IPS-NIHi7 (cell line): ENCODE results near the gene LANCL2.
A peak's percentile ranks its signal among the peaks of the same experiment; 100 is the strongest.
"Not testable (repeated sequence)": the region's sequence is repeated elsewhere in the genome, so short reads cannot be mapped to it uniquely, and the experiment has no call there.

Experiments used
- DNase-seq: peaks from one replicate; pipeline ENCODE4 v3.0.0; 2012; ENCODE audit warnings: mixed read lengths; ENCODE audit errors: extremely low spot score

Gene LANCL2

DNA sequence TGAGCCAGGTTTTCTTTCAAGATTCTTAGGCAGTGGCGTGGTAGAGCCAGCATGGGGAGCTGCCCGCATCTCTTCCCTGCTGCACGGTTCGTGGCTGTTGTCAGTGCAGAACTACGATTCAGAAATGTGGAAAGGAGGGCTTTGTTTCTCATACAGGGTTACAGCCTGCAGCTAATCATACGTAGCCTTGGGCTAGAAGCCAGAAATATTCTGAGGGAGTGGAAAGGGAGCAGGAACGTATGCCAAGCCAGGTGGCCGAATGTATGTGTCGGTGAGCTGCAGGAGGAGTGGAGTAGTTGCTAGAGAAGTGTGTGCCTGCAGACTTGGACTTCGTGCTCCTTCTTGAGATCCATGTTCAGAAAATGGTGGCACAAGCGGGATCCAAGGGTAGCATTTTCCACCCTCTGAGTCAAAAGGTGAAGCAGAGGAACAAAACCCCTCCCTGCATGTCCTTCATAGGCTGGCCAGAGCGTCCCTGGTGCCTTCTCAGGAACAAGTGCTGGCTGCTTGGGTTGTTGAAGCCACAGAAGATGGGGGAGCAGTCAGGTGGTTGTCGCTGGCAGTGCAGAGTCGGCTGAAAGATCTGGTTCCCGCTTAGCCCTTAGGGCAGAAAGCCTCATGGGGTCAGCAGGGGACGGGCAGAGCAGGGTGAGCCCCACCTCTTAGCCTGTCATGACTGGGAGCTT, 40.9 kb downstream of the LANCL2 start:
- DNase-seq = no peak

DNA sequence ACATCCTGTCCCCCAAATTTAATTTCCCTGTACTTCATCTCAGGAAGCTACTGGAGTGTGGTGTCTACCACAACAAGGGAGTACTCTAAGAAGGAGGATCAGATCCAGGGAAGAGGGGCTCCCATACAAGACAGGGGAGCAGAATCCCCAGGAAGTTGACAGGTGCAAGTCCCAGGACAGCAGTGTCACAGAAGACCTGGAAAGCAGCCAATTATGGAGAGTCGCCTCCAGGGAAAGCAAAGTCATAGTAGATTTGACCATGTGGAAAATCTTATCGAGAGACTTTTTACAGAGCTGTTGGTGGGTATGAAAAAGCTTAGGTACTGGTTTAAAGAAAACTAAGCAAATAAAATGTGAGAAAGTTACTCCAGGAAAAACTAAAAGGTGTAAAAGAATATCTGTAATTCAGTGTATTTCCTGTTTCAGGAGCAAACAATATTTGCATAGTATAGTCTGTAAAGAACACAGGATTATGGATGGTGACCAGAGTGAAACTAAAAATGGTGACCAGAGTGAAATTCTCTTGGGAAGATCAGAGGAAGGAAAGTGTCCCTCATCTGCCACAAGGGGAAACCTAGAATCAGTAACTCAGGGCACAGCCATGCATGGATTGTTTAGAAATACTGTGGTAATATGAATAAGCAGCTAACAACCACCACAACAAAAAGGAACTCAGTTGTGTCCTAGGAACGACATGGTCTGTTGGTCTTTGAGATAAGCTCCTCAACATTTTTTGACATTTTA, 44.5 kb downstream of the LANCL2 start:
- no peak for DNase-seq

DNA sequence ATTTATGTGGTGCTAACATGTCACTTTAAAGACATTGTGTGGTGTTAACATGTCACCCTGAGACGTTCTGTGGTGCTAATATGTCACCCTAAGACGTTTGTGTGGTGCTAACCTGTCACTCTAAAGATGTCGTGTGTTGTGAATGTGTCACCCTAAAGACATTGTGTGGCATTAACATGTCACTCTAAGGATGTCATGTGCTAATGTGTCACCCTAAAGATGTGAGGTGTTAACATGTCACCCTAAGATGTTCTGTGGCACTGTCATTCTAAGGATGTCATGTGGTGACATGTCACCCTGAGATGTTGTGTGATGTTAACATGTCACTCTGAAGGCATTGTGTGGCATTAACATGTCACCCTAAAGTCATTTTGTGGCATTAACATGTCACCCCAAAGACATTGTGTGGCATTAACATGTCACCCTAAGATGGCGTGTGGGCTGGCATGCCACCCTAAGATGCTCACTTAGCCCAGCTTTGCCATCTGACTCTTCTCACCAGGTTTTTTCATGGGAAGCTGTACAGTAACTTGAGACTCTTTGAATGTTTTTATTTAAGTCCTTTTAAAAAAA, 45.6 kb downstream of the LANCL2 start:
- no peak for DNase-seq

DNA sequence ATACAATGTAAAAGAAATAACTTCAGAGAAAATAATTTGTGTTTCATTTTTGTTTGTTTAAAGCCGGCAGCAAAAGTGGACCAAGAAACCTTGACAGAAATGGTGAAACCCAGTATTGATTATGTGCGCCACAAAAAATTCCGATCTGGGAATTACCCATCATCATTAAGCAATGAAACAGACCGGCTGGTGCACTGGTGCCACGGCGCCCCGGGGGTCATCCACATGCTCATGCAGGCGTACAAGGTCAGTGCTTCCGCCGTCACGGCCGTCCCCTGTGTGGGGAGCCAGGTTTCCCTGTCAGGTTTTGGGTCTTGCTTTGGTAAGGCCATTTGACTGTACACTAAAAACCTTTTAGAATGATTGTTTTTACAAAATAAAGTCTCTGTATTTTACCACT, 46.7 kb downstream of the LANCL2 start:
- no peak for DNase-seq

DNA sequence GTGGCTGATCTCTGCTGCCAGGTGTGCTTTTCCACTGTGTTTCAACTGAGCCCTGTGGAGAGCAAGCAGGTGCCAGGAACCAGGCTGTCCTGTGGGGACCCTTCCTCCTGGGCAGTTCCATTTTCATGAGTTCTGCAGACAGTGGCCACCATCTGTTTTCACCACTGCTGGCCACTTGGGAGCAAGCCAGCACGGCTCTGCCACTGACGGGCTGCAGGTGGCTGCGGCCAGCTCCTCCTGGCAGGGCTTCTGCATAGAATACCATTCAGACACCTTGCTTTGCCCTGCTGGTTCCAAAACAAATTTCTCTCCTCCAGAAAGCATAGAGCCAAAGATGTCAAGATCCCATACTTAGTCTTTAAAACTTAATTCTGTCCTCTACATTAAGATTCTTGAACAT, 48.3 kb downstream of the LANCL2 start:
- DNase-seq = no peak

DNA sequence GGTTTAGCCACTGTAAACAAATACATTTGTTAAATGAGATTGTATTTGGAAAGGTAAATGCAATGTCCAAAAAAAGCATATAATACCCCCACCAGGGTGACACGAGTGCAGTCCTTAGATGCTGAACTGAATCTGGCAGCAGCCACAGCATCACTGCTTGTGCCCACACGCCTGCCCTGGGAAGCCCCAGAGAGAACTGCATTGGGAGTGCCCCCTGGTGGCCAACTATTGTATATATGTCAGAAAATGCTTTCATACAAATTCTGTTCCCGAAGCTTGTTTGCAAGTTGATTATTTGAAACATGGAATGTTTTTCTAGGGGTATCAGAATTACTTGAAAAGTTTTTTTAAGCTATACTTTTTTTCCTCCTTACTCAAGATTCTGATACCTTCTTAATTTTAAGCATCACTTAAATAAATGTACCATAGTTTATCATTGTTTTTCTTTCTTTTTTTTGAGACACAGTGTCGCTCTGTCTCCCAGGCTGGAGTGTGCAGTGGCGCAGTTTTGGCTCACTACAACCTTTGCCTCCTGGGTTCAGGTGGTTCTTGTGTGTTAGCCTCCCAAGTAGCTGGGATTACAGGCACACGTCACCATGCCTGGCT, 50.1 kb downstream of the LANCL2 start:
- DNase-seq = peak; percentile 85

DNA sequence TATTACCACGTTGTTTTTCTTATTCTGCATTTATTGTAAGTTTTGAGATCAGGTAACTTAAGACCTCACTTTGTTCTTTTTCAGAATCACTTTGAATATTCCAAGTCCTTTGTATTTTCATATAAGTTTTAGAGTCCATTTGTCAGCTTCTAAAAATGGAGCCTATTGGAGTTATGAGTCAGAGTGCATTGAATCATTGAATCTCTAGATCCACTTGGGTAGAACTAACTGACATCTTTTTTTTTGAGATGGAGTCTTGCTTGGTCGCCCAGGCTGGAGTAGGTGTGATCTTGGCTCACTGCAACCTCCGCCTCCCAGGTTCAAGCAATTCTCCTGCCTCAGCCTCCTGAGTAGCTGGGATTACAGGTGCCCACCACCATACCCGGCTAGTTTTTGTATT, 52.3 kb downstream of the LANCL2 start:
- not testable (repeated sequence) for DNase-seq

DNA sequence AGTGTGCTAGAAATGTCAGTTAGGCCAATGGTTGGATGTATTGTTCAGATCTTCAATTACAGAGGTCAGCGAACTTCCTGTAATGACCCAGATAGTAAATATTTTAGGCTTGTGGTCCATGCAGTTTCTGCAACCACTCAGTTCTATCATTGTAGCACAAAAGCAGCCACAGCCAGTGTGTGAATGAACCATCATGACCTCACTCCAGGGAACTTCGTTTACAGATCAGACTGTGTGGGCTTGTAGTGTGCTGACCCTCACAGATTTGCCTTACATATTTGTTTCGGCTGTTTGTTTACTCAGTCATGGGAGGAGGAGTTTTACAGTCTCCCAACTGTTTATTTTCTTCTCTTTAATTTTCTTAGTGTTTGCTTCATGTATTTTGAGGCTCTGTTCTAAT, 55.4 kb downstream of the LANCL2 start:
- no peak for DNase-seq

DNA sequence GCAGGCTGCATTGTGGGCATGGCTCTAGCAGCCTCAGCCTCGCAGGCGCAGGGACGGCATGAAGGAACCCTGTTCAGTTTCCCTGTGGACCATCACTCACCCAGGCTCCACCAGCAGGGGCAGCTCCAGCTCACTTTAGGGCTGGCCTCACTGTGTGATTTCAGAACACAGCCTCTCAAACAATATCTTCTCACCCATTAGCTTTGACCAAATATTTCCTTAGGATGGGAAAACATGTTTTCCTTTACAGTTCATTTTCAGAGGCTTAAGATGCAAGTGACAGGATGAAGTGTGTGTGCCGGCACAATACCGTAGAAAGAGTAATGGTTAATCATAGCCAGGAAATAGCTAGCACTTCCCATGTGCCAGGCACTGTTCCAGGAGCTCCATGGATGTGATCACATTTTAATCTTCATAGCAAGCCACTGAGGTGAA, 58.2 kb downstream of the LANCL2 start:
- no peak for DNase-seq

DNA sequence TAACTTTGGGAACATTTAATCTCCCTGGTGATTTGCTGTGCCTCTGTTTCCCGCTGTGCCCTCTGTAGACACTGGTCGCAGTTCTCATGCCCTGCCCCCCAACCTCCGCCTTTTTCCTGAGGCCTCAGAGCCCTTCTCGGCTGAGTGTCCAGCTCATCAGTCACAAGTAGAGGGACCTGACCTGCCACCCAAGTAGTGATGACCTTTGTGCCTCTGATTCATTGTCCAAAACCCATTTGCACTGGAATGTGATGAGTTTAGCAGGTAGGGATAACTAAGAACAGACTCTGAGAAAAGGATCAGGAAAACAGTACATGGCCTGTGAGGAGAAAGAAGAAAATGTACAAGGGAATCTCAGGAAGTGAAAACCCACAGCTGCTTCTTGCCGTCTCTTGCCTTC, 58.8 kb downstream of the LANCL2 start:
- no peak for DNase-seq

DNA sequence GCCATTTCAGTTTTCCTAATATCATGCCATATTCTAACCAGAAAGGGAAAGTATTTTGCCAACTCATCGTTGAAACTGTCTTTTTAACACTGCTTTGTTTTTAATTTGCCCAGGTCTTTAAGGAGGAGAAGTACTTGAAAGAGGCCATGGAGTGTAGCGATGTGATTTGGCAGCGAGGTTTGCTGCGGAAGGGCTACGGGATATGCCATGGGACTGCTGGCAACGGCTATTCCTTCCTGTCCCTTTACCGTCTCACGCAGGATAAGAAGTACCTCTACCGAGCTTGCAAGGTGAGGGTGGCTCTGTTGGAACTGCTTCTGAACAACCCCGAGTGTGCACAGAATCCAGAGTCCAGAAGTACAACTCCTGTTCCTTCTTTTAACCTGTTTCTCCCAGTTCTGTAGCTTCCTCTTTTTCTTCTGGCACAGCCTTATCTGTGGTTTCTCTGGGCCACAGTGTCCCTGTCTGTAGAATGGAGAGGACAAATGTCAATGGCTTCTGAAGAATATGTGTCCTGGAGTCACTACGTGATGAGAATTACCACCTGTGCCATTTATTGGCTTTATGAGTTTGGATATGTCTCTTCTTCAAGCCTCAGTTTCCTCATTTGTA, 60.1 kb downstream of the LANCL2 start:
- no peak for DNase-seq

DNA sequence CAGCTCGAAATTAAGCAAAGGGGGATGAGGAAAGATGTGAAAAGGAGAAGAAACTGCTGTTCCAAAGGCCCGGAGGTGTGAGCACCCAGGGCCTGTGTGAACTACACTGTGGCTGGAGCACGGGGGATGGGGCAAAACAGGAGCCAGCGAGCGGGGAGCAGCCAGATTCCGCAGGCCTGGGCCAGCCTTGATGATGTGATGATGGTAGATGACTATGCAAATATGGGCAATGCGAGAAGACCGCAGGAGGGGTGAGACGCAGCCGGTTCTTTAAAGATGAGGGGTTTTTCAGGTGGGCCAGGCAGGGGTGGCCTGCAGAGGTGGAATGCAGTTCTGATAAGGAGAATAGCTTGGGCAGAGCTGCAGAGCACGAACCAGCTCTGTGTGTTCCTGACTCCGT, 61.5 kb downstream of the LANCL2 start:
- DNase-seq = peak; percentile 60

DNA sequence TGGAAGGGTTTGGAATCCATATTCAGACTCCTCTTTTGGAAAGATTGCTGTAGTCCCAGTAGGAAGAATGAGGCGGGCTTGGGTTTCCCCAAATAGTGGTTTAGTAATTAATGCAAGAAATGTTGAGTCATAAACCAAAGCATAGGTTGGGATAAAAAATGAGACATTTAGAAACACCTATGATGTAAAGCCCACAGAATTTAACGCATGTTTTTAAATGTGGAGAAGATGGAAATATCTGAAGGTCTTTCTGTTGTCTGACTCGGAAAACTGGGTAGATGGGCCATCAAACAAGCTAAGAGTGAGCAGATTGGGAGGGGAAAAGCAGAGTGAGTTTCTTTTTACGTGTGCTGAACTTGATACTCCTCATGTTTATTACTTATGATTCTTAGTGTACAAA, 62.2 kb downstream of the LANCL2 start:
- no peak for DNase-seq

DNA sequence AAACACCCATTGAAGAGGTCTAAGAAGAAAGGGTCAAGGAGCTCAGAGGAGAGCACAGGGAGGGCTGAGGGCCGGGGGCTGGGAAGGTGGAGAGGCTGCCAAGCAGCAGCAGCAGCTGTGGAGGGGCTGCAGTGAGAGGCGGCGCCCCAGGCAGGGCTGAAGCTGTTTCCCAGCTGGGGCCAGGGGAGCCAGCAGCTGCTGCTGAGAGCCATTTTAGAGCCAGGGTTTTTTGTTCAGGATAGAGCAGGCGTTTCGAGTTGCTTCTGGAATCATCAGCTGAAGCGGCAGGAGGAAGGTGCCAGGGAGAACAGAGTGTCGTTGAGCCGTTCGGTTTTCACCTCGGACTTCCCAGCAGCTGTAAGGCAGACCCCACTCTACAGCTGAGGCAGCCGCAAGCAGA, 62.7 kb downstream of the LANCL2 start:
- no peak for DNase-seq

DNA sequence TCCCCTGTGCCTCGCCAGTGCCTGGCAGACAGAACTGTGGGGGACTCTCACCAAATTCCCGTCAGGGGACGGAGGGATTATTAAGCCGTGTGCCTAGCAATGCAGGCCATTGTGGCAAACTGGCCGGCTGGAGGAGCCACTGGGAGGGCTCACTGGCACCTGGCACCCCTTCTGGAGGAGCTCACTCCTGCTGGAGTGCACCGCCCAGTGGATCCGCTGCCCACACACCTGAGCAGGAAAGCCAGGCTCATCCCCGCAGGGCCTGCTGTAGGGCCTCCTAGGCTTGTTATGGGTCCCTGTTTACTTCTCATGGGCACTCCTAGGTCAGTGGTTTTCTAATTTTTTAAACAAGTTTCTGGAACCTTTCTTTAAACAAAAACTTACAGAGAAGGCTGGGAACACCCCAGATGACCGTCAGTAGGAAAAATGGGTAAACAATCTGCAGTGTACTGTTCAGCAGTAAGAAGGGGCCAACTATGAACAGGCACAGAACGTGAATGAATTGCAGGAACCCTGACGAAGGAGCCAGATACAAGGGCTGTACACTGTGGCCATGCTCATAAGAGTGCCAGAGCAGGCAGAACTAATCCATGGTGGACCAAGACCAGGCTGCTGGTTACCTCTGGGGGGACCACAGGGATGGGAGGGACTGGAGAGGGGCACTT, 64.8 kb downstream of the LANCL2 start:
- no peak for DNase-seq

DNA sequence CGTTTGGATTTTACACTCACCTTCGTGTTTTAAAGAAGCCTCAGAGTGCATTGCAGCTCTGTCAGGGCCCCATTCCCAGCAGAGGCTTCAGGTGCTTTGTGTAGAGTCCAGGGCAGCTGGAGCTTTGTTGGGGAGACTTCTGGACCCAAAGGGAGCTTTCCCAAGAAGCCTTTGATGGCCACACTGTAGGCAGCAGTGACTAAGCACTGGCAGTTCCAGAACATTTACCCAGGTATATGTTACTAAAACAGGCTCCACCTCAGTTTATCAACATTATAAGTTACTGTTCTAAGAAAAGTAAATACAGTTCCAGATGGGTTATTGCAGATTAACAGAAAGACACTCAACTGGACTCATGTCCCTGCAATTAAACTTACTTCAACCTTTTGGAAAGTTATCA, 66.8 kb downstream of the LANCL2 start:
- DNase-seq = no peak

DNA sequence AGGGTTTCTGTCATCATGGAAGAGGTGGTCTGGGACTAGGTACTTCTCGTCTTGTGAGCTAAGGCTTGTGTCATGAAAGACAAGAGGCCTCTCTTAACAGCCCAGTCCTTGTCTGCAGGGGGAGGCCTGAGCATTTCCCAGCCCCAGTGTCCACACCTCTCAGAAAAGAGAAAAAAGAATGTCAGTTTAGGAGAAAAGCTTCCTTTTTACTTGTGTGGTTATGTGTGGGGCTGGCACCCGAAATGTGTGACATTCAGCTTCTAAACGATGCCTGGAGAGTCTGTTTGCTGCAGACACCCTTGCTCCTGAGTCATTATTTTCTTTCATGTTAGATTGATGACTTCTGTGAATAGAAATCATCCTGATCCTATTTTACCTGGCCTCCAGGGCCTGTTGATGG, 67.4 kb downstream of the LANCL2 start:
- DNase-seq = no peak

DNA sequence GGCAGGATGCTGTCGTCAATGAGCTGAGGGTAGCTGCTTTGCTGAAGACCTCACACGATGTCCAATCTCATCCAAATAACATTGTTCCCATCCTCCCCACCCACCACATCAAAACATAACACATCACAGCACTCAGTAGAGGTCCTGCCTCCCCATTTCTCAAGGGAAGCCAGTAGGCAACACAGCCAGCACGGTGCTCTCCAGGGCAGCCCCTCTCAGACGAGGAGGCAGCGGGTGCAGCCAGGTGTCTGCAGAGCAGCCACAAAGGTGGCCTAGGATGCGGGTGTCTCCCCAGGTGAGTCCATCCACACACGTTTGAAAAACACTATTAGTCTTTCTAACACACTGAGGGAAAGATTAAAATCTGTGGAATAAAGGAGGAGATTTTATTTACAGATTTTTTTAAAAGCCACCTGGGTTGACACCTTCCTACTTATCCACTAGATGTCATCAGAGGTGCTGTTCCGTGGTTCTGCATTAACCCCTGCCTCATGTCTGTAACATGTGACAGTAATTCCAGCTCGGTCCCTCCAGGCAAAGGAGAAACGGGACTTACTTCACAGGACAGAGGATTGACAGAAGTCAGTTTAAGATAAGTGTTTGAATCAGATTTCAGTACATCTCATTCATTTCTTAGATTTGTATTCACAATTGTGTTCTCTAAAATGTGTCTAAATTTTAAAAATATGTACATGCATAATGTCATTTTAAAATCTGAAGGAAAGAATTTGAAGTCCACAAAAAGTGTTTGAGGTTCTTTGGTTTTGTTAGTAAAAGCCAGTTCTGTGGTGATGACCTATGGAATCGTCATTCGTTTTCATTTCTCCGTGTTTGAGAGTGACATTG, 68.0 kb downstream of the LANCL2 start:
- DNase-seq = peak; percentile 63

DNA sequence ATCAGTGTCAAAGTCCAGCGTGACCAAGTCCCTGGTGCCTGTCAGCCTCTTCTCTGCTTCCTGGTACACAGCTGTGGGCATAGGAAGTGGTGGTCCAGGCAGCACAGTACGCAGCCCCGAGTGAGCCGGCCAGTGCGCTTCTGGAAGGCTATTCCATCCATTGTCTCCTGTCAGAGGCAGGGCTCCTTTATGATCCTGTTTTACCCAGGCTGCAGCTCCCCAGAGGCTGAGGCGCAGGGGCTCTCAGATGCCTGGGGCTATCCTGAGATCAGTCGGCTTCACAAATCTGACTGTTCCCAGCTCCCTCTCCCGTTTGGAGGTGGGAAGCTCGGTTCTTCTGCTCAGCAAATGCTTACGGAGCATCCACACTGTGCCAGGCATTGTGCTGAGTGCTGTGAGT, 70.3 kb downstream of the LANCL2 start:
- no peak for DNase-seq

DNA sequence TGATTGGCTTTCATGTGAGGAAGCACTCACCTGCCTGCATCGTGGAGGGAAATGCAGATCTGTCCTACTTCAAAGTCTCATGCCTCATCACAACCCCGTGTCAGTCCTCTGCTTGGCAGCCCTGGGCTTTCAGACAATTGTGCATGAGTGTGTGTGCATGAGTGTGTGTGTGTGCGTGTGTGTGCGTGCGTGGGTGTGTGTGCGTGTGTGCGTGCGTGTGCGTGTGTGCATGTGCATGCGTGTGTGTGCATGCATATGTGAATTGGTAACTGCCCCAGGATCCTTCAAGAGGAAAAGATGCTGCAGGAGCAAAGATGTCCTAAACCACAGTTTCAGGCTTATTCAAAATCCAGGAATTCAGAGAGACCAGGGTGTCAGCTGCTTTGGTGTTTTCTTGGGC, 71.3 kb downstream of the LANCL2 start:
- no peak for DNase-seq

DNA sequence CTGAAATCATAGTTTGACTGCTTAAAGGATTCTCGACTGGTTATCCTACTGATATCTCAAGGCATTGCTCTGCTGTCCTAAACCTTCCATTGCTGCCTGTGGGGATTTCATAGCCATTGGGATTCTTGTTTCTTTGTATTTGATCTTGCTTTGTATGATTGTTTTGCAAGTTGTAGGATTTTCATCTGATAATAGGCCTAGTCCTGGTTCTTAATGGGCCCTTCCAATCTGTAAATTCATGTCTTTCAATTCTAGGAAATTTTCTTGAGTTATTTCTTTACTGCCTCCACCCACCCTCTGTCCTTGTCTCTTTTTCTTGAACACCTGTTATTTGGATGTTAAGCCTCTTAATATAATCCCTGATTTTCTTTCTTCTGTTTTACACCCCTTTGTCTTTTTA, 72.2 kb downstream of the LANCL2 start:
- no peak for DNase-seq
